Uterus (tissue), 4 donors: ENCODE results near the gene TANGO2. TPM values are rescaled to one million over a fixed set of nuclear protein-coding genes. Genes with fewer than 3 reads are reported as not detected.
"Not testable (repeated sequence)": the region's sequence is repeated elsewhere in the genome, so short reads cannot be mapped to it uniquely, and the experiment has no call there.

Experiments
- DNase-seq, 2 donors: peaks; one replicate each; pipeline ENCODE4 v3.0.0-alpha.2; 2019 to 2020
- H3K27ac ChIP-seq, 2 donors: fragments of 200-600 bp; sonication (generic); 1 replicate in 1 of 2; 2 replicates in 1 of 2; pipeline ENCODE4 v1.5.1; 2016 to 2018
- H3K27me3 ChIP-seq, 2 donors: fragments of 200-600 bp; sonication (generic); one replicate each; pipeline ENCODE4 v1.5.1; 2018 to 2019; ENCODE audit warnings: control low read depth in 1 of 2
- H3K36me3 ChIP-seq, 2 donors: fragments of 200-600 bp; sonication (generic); one replicate each; pipeline ENCODE4 v1.5.1; 2019; ENCODE audit warnings: control low read depth in 1 of 2
- H3K4me1 ChIP-seq, 2 donors: fragments of 200-600 bp; sonication (generic); one replicate each; pipeline ENCODE4 v1.5.1; 2018 to 2019; ENCODE audit warnings: control low read depth in 1 of 2
- H3K4me3 ChIP-seq, 2 donors: fragments of 200-600 bp; sonication (generic); 1 replicate in 1 of 2; 2 replicates in 1 of 2; pipeline ENCODE4 v1.5.1; 2018 to 2019; ENCODE audit warnings: mild to moderate bottlenecking in 1 of 2
- H3K9me3 ChIP-seq, 2 donors: fragments of 200-600 bp; sonication (generic); one replicate each; pipeline ENCODE4 v1.5.1; 2019; ENCODE audit warnings: control low read depth in 1 of 2
- CTCF ChIP-seq, 4 experiments: fragments of 200-600 bp in 2 of 4; fragments of 450-650 bp in 2 of 4; sonication (generic) in 2 of 4; IDR thresholded peaks; one replicate each; pipeline ENCODE4 v1.5.1; 2016 to 2019; ENCODE audit warnings: antibody characterized with exemption in 4 of 4, mild to moderate bottlenecking in 2 of 4, moderate library complexity in 1 of 4
- POLR2A ChIP-seq, 2 donors: fragments of 450-650 bp; IDR thresholded peaks; one replicate each; pipeline ENCODE4 v1.6.1; 2016; ENCODE audit warnings: antibody characterized with exemption in 2 of 2, mild to moderate bottlenecking in 1 of 2, moderate library complexity in 1 of 2
- intact Hi-C: fragments of 100-400 bp; cut with DNase I; formaldehyde crosslinking; loops from one replicate; pipeline ENCODE4 v1.15.1; 2023; ENCODE audit warnings: low total_unique reads
- total RNA-seq, 4 donors: library from RNA; depleted of rRNA in 3 of 4; stranded (reverse); fragments of >200 nt in 3 of 4; gene quantifications; one replicate each; pipeline versions ENCODE4 v1.1.0 to v1.2.4, GENCODE V29; 2014 to 2023
- donor health status: DM: yes; HTN: yes; CAD: no.

Gene TANGO2
- total RNA-seq, 4 donors from 2014 or later = 2.8 to 25.1 (median 13.3) TPM

- no peaks in the 10 kb centered on the region for H3K36me3 ChIP-seq
- H3K27me3 ChIP-seq = no peaks in the 10 kb centered on the region
- TF ChIP-seq POLR2A (IDR thresholded peaks at IDR 0.05) (no peak), CTCF (IDR thresholded peaks at IDR 0.05) (no peak)
- no peaks in the 10 kb centered on the region for H3K4me1 ChIP-seq
- H3K27ac ChIP-seq = no peak overlapping the region
- H3K9me3 ChIP-seq = no peaks in the 10 kb centered on the region
- no peak overlapping the region for H3K4me3 ChIP-seq
- no peak for DNase-seq
- intact Hi-C loops = no loop called here
Measured at GRCh38 chr22:20065896-20066616, 45.1 kb downstream of the TANGO2 start.

GRCh38 chr22:20066617-20067383 lies 45.9 kb downstream of the TANGO2 start:
- Histone ChIP-seq H3K4me3 (no peak overlapping the region), H3K9me3 (no peaks in the 10 kb centered on the region), H3K27me3 (no peaks in the 10 kb centered on the region), H3K27ac (no peak overlapping the region), H3K36me3 (no peaks in the 10 kb centered on the region), H3K4me1 (no peaks in the 10 kb centered on the region)
- TF ChIP-seq POLR2A (IDR thresholded peaks at IDR 0.05) (no peak), CTCF (IDR thresholded peaks at IDR 0.05) (no peak)
- DNase-seq = no peak
- intact Hi-C loops = no loop called here

GRCh38 chr22:20067384-20067682 lies 46.4 kb downstream of the TANGO2 start:
- H3K27me3 ChIP-seq, H3K27ac ChIP-seq, H3K4me1 ChIP-seq, intact Hi-C loops, H3K9me3 ChIP-seq, DNase-seq, H3K4me3 ChIP-seq, H3K36me3 ChIP-seq: not testable (repeated sequence)

GRCh38 chr22:20068640-20069039 lies 47.7 kb downstream of the TANGO2 start:
- TF ChIP-seq CTCF (IDR thresholded peaks at IDR 0.05) (no peak), POLR2A (IDR thresholded peaks at IDR 0.05) (no peak)

GRCh38 chr22:20069331-20070042 lies 48.6 kb downstream of the TANGO2 start:
- intact Hi-C loops = no loop called here
- DNase-seq = no peak
- no peak for TF ChIP-seq CTCF (IDR thresholded peaks at IDR 0.05)
- TF ChIP-seq POLR2A (IDR thresholded peaks at IDR 0.05) = no peak
- no peaks in the 10 kb centered on the region for H3K4me1 ChIP-seq
- H3K27me3 ChIP-seq = no peaks in the 10 kb centered on the region
- no peaks in the 10 kb centered on the region for H3K36me3 ChIP-seq
- no peak overlapping the region for H3K27ac ChIP-seq
- H3K9me3 ChIP-seq = no peaks in the 10 kb centered on the region
- H3K4me3 ChIP-seq = no peak overlapping the region

More at GRCh38 chr22:20068640-20069039, 47.7 kb downstream of the TANGO2 start:
- Histone ChIP-seq H3K36me3 (no peaks in the 10 kb centered on the region), H3K4me3 (no peak overlapping the region), H3K9me3 (no peaks in the 10 kb centered on the region), H3K27me3 (no peaks in the 10 kb centered on the region), H3K27ac (no peak overlapping the region), H3K4me1 (no peaks in the 10 kb centered on the region)
- DNase-seq = no peak
- intact Hi-C loops = no loop called here
